HepG2 (cell line): ENCODE results near the gene MLF1. TPM values are rescaled to one million over a fixed set of nuclear protein-coding genes. Genes with fewer than 3 reads are reported as not detected.

ENCODE experiments used
- ATAC-seq: fragments of 200-7000 bp; cut with Tn5 transposase; 3 replicates; pipeline ENCODE4 v1.9.1; 2020; ENCODE audit warnings: mild to moderate bottlenecking, moderate library complexity
- BruUV-seq: library from RNA; stranded (reverse); fragments of 400-500 nt; replicated peaks from 2 replicates; lab custom pipeline; 2021; lab: Mats Ljungman, UMichigan
- CTCF ChIA-PET: fragments of 300-600 bp; formaldehyde crosslinking; extraction: SDS; loops from one replicate; lab custom pipeline; 2021; ENCODE audit warnings: low total read pairs, inconsistent platforms, low intra/inter-chr PET ratio; lab: Yijun Ruan, JAX
- POLR2A ChIA-PET: fragments of 350-600 bp; sonication (Branson Sonifier 250); formaldehyde crosslinking; loops from one replicate; lab custom pipeline; 2020; ENCODE audit warnings: antibody characterized with exemption, inconsistent platforms; lab: Yijun Ruan, JAX
- DNase-seq: peaks from one replicate; pipeline ENCODE4 v3.0.0-alpha.2; 2015; ENCODE audit warnings: low spot score
- FAIRE-seq: peaks from 3 replicates; lab custom pipeline; 2011; peaks lifted over from hg19 to GRCh38; lab: Jason Lieb, UNC
- H2AFZ ChIP-seq: one replicate; pipeline ENCODE4 v1.6.1; 2011; ENCODE audit warnings: low read length, inconsistent platforms
- H3K27ac ChIP-seq: fragments of 300-600 bp; 3 replicates; pipeline ENCODE4 v1.8.0; 2011; ENCODE audit warnings: mixed run types, mild to moderate bottlenecking, mixed read lengths, low read length, inconsistent platforms; ENCODE audit not compliant: insufficient read depth; ENCODE audit errors: extremely low read length
- H3K27me3 ChIP-seq, 2 experiments: fragments of 200-600 bp in 1 of 2; 2 replicates in 1 of 2; 3 replicates in 1 of 2; pipeline versions ENCODE4 v1.6.0 to v1.8.0; 2011; ENCODE audit warnings: low read length in 2 of 2, mild to moderate bottlenecking in 2 of 2, moderate library complexity in 2 of 2, inconsistent platforms in 1 of 2; ENCODE audit not compliant: insufficient read depth in 2 of 2, control insufficient read depth in 1 of 2
- H3K36me3 ChIP-seq, 2 experiments: fragments of 200-600 bp in 1 of 2; replicated peaks in 1 of 2; 2 replicates in 1 of 2; 3 replicates in 1 of 2; pipeline versions ENCODE4 v1.5.1 to v1.8.0; 2011; ENCODE audit warnings: low read length in 2 of 2, inconsistent platforms in 1 of 2; ENCODE audit not compliant: insufficient read depth in 2 of 2, control insufficient read depth in 1 of 2
- H3K4me1 ChIP-seq: 2 replicates; pipeline ENCODE4 v1.5.1; 2012; ENCODE audit warnings: low read length, inconsistent platforms; ENCODE audit not compliant: insufficient read depth
- H3K4me2 ChIP-seq: 2 replicates; pipeline ENCODE4 v1.6.0; 2011; ENCODE audit warnings: low read depth, low read length, inconsistent platforms
- H3K4me3 ChIP-seq, 3 experiments: fragments of 200-600 bp in 1 of 3; sonication (generic), shearing (Covaris generic) in 1 of 3; replicated peaks in 1 of 3; 2 replicates each; pipeline ENCODE4 v1.5.1; 2011 to 2016; ENCODE audit warnings: low read length in 3 of 3, inconsistent platforms in 2 of 3, low read depth in 2 of 3, mild to moderate bottlenecking in 2 of 3, control low read depth in 1 of 3, mixed read lengths in 1 of 3; ENCODE audit not compliant: insufficient read depth in 1 of 3
- H3K79me2 ChIP-seq: one replicate; pipeline ENCODE4 v1.6.1; 2011; ENCODE audit warnings: low read length, inconsistent platforms; ENCODE audit not compliant: insufficient read depth
- H3K9ac ChIP-seq: 2 replicates; pipeline ENCODE4 v1.6.0; 2011; ENCODE audit warnings: mild to moderate bottlenecking, low read depth, low read length, inconsistent platforms; ENCODE audit not compliant: insufficient read depth
- H3K9me3 ChIP-seq: 2 replicates; pipeline ENCODE4 v1.5.1; 2012; ENCODE audit warnings: mild to moderate bottlenecking, low read length
- H4K20me1 ChIP-seq: 2 replicates; pipeline ENCODE4 v1.6.0; 2011; ENCODE audit warnings: inconsistent platforms, mild to moderate bottlenecking, low read length, moderate library complexity; ENCODE audit not compliant: insufficient read depth
- IKZF4 ChIP-seq: sonication (generic); formaldehyde crosslinking; IDR thresholded peaks from 2 replicates; pipeline ENCODE4 v1.5.1; 2020; ENCODE audit warnings: borderline replicate concordance, mild to moderate bottlenecking, low read depth, missing genetic modification reagents; ENCODE audit errors: not compliant biosample characterization
- MAF1 ChIP-seq: sonication (generic); formaldehyde crosslinking; IDR thresholded peaks from 2 replicates; pipeline ENCODE4 v1.5.0; 2020; ENCODE audit warnings: missing genetic modification reagents, borderline replicate concordance
- MEIS1 ChIP-seq: sonication (generic); formaldehyde crosslinking; IDR thresholded peaks from 2 replicates; pipeline ENCODE4 v1.9.0; 2021; ENCODE audit warnings: mild to moderate bottlenecking, missing genetic modification reagents, moderate library complexity, borderline replicate concordance
- PRDM15 ChIP-seq: sonication (generic); formaldehyde crosslinking; IDR thresholded peaks from 2 replicates; pipeline ENCODE4 v1.4.0; 2020; ENCODE audit warnings: missing genetic modification reagents
- ZBTB14 ChIP-seq: sonication (generic); formaldehyde crosslinking; IDR thresholded peaks from 2 replicates; pipeline ENCODE4 v1.4.0; 2020; ENCODE audit warnings: missing genetic modification reagents
- ZGPAT ChIP-seq: IDR thresholded peaks from 2 replicates; pipeline ENCODE4 v1.6.1; 2016; ENCODE audit warnings: mild to moderate bottlenecking
- ZKSCAN8 ChIP-seq: IDR thresholded peaks from 2 replicates; pipeline ENCODE4 v1.6.1; 2016; ENCODE audit warnings: borderline replicate concordance, missing genetic modification reagents, missing compliant biosample characterization
- ZMYM3 ChIP-seq: sonication (generic); formaldehyde crosslinking; IDR thresholded peaks from 2 replicates; pipeline ENCODE4 v1.5.1; 2020; ENCODE audit warnings: mild to moderate bottlenecking, missing genetic modification reagents
- ZNF136 ChIP-seq: sonication (generic); formaldehyde crosslinking; IDR thresholded peaks from 2 replicates; pipeline ENCODE4 v1.8.1; 2022; ENCODE audit warnings: low read depth, mild to moderate bottlenecking, moderate library complexity, missing genetic modification reagents
- ZNF251 ChIP-seq: sonication (generic); formaldehyde crosslinking; IDR thresholded peaks from 2 replicates; pipeline ENCODE4 v1.9.0; 2021; ENCODE audit warnings: mild to moderate bottlenecking, missing genetic modification reagents
- ZNF44 ChIP-seq: sonication (generic); formaldehyde crosslinking; IDR thresholded peaks from 2 replicates; pipeline ENCODE4 v1.5.1; 2020; ENCODE audit warnings: mild to moderate bottlenecking, missing genetic modification reagents
- ZNF891 ChIP-seq: sonication (generic); formaldehyde crosslinking; IDR thresholded peaks from 2 replicates; pipeline ENCODE4 v1.5.0; 2020; ENCODE audit warnings: mild to moderate bottlenecking, missing genetic modification reagents
- ZSCAN30 ChIP-seq: sonication (generic); formaldehyde crosslinking; IDR thresholded peaks from 2 replicates; pipeline ENCODE4 v1.5.0; 2020; ENCODE audit warnings: mild to moderate bottlenecking, missing genetic modification reagents
- ZSCAN5A ChIP-seq: sonication (generic); formaldehyde crosslinking; IDR thresholded peaks from 2 replicates; pipeline ENCODE4 v1.8.0; 2022; ENCODE audit warnings: mild to moderate bottlenecking, missing genetic modification reagents, borderline replicate concordance
- ZSCAN9 ChIP-seq: IDR thresholded peaks from 2 replicates; pipeline ENCODE4 v1.6.1; 2016; ENCODE audit warnings: borderline replicate concordance
- WGBS: methylation state at CpG from one replicate; pipeline ENCODE4 v1.1.6; 2017; ENCODE audit warnings: low lambda C conversion rate; 5-methylcytosine and 5-hydroxymethylcytosine counted together
- in situ Hi-C: cut with HindIII; loops from 2 replicates; pipeline ENCODE4 v1.10.0; 2017; ENCODE audit warnings: low pct_unique_long_range_greater_than_20kb; ENCODE audit not compliant: extremely low pct_ligation_motif_present
- intact Hi-C: fragments of 100-400 bp; cut with micrococcal nuclease; formaldehyde crosslinking; loops from one replicate; pipeline ENCODE4 v1.10.0; 2022; ENCODE audit not compliant: unreplicated experiment
- polyA plus RNA-seq, 8 experiments: library from polyadenylated mRNA; depleted of rRNA in 3 of 8; stranded (reverse) in 7 of 8; unstranded in 1 of 8; fragments of >200 nt; fragmentation: Illumina TruSeq in 4 of 8; extraction: Trizol in 4 of 8; gene quantifications; 2 replicates each; pipeline versions ENCODE4 v1.2.1 to v1.2.3, GENCODE V29; 2011 to 2016; ENCODE audit warnings: low read depth in 4 of 8, missing spikeins in 1 of 8, mixed read lengths in 1 of 8; ENCODE audit not compliant: insufficient read depth in 1 of 8
- total RNA-seq, 5 experiments: library from RNA; depleted of rRNA; stranded (reverse); fragments of >200 nt; fragmentation: Illumina TruSeq; extraction: Trizol; gene quantifications; 2 replicates each; pipeline ENCODE4 v1.2.3, GENCODE V29; 2016; ENCODE audit warnings: low read depth in 1 of 5

Gene MLF1
- total and polyA plus RNA-seq, 2 of the 13 experiments (the other 11 are each of a cell fraction or from before 2014, with no cell fraction given): 0.88 to 1.0 TPM

- FAIRE-seq: no peak
- TF ChIP-seq ZMYM3 (CRISPR knock-in tag) (no peak), ZBTB14 (CRISPR knock-in tag) (no peak), ZGPAT (no peak), MAF1 (CRISPR knock-in tag) (no peak), ZSCAN9 (no peak), MEIS1 (CRISPR knock-in tag) (no peak), ZKSCAN8 (CRISPR knock-in tag) (no peak), ZNF44 (CRISPR knock-in tag) (no peak), ZSCAN30 (no peak), ZSCAN5A (no peak), ZNF251 (no peak), ZNF136 (CRISPR knock-in tag) (no peak), IKZF4 (no peak), ZNF891 (CRISPR knock-in tag) (no peak), PRDM15 (CRISPR knock-in tag) (no peak)
Observed at GRCh38 chr3:158569794-158570193, 1.2 kb upstream of the MLF1 start.

More at GRCh38 chr3:158569794-158570193, 1.2 kb upstream of the MLF1 start:
- intact Hi-C loops (no loop called here), in situ Hi-C loops (no loop called here)
- DNase-seq (no peak), ATAC-seq (no peak)
- 0 out of 2 replicates have a peak, but pooled peaks cover 9% of the 10 kb centered on the region for H3K4me1 ChIP-seq
- ChIA-PET POLR2A (no interaction called here), CTCF (no interaction called here)
- WGBS: 0% methylated on average over 3 of the region's 3 CpGs
- no peak overlapping the region for H3K4me2 ChIP-seq
- H3K27ac ChIP-seq: no peak overlapping the region
- H3K9ac ChIP-seq: no peak overlapping the region
- H3K36me3 ChIP-seq: no peaks in the 10 kb centered on the region
- H4K20me1 ChIP-seq: no peaks in the 10 kb centered on the region
- no peak overlapping the region for H2AFZ ChIP-seq
- H3K4me3 ChIP-seq: no peak overlapping the region
- BruUV-seq: no TSS peak
- H3K79me2 ChIP-seq: no peaks in the 10 kb centered on the region
- H3K27me3 ChIP-seq: peaks cover 0 to 3% of the 10 kb centered on the region in 2 experiments; a peak in 1 of 5 replicates
- no peaks in the 10 kb centered on the region for H3K9me3 ChIP-seq
